NCI-H128 (cell line): ENCODE data around the gene CRYGD.
A peak's percentile ranks its signal among the peaks of the same experiment; 100 is the strongest.
"Not testable (repeated sequence)": the region's sequence is repeated elsewhere in the genome, so short reads cannot be mapped to it uniquely, and the experiment has no call there.

Experiments used
- DNase-seq: peaks from one replicate; lab custom pipeline; 2025; ENCODE audit not compliant: unreplicated experiment; lab: John Stamatoyannopoulos, UW

Gene CRYGD

DNA sequence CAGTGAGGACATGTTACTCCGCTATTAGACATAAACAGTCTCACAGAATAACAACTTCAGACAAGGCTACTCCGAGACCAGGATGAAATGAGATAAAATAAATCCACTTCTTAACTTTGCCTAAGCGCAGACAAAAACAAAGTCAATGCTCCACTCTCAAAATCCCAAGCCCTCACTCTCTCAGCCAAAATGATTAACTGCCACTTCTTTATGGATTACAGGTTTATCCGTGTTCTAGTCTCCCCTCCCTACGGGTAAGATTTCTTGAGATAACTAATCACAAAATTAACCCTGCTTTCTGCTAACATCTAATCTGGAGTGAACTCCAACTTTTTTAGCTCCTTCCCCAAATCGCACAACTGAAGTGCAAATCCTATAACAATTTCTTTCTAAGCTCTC lies 6.4 kb upstream of the CRYGD start:
- no peak for DNase-seq

DNA sequence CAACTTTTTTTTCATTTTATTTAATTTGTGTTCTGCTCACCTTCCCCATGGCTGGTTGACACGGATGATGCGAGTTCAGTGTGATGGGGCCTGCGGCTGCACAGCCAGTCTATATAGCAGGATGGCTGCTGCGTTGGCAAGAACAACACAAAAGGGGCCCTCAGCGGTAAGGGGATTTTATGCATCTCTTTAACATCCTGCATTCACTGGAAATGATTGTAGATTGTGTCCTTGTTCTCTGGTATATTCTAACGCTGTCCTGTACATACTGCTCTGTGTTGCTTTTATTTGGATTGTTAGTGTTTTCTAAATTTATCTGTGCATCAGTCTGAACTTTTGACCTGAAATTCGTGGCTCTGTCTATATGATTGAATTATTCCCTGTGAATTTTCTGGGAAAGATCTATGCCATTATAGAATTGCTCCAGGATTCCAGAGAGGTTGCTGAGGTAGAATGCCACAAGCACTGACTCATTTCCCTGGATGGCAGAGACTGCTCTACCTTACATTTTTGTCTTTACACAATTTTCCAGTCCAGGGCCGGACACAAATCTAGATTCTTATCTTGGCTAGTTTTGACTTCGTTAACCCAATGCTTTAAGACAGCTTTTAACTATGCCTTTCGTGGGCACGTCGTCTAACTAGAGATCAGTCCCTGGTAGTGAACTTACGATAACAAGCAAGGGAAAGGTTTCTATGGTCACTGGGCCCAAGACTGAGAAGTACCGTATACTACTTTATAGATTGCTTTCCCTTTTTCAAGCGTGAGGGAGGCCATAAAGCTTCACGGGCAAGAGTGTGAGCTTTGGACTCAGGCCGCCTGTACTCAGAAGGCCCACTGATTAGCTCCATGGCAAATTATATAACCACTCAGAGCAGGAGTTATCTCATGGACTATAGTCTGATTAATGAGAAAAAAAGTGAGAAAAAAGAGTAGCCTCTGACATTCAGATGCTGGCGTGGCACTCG lies 5.7 kb upstream of the CRYGD start, which contains the start of gene CRYGC:
Gene CRYGC, minus strand, starts transcription at position 85 of the 968 bp plus-strand sequence. Its CDS starts 36 bp downstream, at position 49.
- DNase-seq = no peak

DNA sequence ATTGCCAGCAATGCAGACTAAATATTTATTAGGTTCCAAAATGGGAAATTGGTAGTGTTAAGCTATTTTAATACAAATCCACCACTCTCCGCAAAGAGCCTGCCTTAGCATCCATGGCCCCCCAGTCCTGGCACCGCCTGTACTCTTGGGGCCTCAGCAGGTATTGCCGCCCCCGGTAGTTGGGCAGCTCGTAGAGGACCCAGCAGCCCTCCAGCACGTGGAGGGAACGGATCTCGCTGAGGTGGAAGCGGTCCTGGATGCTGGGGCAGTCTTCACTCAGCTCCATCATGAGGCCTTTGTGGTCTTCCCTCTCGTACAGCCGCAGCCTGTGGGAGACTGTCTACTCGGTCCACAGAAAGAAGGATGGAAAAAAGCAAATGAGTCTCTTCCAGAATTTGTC lies 3.8 kb upstream of the CRYGD start:
- no peak for DNase-seq

DNA sequence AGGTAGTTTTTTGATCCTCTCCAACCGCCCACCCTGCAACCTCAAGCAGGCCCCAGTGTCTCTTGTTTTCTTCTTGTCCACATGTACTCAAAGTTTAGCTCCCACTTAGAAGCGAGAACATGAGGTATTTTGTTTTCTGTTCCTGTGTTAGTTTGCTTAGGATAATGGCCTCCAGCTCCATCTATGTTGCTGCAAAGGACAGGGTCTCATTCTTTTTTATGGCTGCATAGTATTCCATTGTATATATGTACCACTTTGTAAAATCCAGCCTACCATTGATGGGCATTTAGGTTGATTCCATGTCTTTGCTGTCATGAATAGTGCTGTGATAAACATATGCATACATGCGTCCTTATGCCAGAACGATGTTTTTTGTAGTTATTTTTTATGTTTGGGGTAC lies 2.8 kb upstream of the CRYGD start:
- DNase-seq = no peak

DNA sequence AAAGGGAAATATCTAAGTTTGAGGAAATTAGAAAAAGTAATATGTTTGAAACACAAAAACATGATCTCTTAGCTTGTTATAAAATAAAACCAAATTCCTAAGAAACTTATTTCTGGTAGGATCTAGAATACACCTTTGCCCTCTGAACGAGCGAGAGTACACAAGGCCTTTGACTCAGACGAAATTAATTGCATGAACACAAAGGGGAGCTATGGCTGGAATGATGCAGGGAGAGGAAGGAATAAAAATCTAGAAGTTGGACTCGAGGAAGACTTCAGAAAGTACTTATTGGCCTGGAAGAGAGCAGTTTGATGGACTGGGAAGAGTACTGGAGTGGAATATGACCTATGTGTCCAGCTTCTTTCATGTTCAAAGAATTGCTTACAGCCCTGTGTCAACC lies 927 bp upstream of the CRYGD start:
- no peak for DNase-seq

DNA sequence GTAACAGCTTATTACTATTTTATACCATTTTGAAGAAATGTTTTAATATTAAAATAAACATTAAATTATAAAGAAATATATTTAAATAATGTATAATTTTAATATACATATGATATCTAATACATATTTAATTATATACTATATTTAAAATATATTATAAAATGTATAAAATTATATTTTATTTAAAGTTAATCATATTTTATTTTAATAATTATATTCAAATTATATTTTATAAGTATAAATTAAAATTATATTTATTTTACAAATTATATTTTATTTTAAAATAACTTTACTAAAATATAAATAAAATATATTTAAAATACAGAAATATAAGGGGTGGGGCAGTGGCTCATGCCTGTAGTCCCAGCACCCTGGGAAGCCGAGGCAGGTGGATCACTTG lies 2.1 kb downstream of the CRYGD start:
- DNase-seq = no peak

DNA sequence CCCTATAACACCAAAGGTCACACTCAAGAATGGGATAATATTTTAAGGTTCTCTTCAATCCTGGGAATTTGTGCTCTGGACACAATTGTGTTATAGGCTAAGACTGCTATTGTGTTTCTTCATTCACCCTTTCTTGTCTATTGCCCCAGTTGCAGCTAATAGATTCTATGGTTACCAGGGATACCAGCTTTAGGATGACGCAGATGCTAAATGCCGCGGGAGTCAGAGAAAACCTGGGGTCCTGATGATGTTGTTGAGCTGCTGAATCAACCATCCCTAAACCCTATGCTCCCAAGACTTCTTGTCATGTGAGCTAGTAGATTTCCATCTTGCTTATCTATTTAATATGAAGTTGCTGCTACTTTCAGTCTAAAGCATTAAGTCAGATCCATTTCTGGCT lies 5.4 kb downstream of the CRYGD start:
- DNase-seq = no peak

DNA sequence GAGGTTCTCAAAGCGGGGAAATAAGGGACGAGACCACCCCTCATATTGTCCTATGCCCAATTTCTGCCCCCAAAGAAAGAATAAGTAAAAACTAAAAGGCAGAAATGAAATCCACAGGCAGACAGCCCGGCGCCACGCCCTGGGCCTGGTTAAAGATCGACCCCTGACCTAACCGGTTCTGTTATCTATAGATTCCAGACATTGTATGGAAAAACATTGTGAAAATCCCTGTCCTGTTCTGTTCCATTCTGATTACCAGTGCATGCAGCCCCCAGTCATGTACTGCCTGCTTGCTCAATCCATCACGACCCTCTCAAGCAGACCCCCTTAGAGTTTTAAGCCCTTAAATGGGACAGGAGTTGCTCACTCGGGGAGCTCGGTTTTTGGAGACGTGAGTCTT lies 6.9 kb downstream of the CRYGD start:
- not testable (repeated sequence) for DNase-seq

DNA sequence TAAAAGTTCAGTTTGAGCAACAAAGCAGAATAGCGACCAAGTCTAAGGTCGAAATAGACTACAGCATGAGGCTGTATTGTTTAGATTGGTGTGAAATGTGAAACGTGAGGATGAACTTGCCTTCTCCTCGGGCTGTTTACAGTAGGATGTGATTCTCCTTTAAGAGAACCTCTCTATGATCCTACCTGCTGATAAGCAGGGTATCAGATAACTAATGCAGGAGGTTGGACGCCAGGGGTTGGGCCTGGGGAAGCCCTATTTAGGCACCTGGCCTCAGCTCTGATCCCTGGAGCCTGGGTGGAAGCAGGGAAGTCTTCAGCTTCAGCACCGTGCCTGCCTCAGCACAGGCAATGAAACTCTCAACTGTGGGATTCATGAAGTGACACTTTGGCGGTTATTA lies 11.4 kb downstream of the CRYGD start:
- DNase-seq = peak; percentile 54

DNA sequence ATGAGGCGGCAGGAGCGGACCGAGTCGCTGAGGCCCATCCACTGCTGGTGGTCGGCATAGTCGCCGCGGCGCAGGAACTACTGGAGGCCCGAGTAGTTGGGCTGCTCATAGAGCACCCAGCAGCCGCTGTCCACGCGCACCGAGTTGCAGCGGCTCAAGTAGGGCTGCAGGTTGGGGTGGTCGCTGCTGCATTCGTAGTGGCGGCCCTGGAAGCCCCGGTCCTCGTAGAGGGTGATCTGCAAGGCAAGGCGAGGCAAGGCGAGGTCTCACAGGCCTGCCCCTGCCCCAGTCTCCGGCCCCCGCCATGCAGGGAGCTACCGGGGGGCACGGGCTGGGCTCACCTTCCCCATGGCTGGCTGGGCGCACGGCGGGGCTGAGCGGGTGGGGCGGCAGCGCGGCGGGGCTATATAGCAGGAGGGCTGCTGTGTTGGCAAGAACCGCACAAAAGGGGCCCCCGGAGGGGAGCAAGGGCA lies 12.0 kb downstream of the CRYGD start:
- not testable (repeated sequence) for DNase-seq

DNA sequence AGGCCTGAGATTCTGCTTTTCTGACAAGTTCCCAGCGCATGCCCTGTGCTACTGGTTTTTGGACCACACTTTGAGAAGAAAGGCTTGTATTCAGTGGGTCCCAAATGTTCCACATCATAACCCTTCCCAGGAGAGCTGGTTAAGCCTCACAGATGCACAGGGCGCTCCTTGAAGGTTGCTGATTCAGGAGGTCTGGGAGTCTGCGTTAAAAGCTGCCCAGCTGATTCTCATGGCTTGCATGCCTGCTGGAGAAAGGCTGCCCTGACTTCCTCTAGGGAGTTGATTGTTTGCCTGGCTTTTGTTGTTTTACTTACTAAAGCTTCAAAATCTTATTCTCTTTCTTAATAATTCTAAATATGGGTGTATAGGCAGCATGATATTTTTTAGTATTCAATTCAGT lies 20.7 kb downstream of the CRYGD start:
- DNase-seq = no peak

DNA sequence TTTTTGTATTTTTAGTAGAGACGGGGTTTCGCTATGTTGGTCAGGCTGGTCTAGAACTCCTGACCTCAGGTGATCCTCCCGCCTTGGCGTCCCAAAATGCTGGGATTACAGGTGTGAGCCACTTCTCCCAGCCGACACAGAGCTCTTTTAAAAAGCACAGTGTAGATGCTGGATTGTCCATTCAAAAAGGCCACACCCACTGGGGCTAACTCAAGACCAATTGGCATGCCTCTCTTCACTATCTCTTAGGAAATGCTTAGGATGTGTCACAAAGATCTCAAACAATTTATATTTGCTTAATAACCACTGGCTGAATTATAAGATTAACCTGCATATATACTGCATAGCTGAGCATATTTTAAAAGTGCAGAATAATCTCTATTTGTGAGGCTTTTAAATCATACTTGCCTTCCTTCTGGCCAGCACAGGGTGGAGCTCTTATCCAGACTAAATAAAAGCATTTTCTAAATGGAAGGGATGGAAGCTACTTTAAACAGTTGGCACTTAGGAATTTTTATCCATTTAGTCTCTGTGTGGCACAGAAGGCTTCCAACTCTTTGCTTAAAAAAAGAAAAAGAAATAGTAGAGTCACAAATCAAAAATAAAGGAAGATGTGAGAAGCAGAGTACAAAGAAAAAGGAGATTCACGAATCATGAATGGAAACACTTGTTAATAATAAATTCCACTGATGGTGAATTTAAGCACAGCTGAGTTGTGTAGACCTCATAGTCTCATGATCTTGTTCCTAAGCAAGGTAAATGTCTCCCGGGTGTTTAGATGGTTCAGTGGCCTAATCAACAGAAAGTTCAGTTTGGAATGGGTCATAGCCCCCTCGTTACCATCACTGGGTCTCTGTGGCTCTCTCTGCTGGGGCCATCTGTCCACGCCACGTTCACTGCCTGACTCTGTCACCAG lies 22.4 kb downstream of the CRYGD start:
- DNase-seq = no peak

DNA sequence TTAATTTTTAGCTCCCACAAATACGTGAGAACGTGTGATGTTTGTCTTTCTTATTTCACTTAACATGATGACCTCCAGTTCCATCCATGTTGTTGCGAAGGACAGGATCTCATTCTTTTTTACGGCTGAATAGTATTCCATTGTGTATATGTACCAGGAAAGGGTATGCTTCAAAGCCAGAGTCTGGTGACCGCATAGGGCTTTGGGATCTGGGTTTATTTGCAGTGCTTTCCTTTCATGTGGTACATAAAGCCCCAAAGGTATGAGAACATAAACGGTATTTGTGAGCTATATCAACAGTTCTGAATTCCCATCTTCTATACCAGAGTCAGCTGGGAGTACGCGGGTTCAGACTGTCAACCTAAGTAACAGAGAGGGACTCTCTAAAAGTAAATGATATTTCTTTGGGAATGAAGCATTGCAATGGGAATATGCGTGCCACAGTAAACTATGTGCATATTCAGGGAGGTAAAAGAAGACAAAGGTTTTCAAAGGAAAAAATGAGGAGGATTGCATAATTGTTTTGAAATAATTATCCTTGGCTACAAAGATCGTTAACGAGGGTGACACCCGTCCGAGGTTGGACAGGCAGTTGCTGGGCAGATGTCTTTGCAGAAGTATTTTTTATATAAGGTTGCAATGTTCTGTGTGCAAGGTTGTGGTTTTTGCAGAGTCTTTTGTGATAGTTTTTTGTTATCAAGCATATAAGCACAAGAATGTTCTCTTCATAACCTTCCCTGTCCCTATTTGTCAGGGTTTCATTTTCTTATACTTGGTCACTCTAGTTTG lies 24.4 kb downstream of the CRYGD start:
- DNase-seq = no peak

DNA sequence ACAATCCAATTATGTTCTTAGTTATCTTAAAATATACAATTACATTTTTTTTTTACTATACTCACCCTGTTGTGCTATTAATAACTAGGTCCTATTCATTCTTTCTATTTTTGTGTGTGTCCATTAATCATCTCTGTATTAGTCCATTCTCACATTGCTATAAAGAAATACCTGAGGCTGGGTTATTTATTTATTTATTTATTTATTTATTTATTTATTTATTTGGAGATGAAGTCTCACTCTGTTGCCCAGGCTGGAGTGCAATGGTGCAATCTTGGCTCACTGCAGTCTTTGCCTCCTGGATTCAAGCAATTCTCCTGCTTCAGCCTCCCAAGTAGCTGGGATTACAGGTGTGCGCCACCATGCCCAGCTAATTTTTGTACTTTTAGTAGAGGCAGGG lies 25.6 kb downstream of the CRYGD start:
- not testable (repeated sequence) for DNase-seq

DNA sequence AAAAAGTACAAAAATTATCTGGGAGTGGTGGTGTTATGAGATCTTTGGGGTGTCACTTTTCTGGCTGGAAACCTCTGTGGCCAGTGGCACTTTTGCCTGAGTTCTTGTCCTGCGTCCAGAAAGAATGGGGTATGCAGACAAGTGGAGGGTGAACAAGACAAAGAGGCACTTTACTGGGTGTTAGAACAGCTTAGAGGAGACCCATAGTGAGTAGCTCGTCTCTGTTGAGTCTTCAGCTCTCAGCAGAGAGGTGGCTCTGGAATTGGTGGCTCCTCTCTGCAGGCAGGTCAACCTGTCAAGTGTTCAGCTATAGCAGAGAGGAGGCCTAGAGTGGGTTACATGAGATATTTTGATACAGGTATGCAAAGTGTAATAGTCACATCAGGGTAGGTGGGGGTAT lies 26.1 kb downstream of the CRYGD start:
- no peak for DNase-seq

DNA sequence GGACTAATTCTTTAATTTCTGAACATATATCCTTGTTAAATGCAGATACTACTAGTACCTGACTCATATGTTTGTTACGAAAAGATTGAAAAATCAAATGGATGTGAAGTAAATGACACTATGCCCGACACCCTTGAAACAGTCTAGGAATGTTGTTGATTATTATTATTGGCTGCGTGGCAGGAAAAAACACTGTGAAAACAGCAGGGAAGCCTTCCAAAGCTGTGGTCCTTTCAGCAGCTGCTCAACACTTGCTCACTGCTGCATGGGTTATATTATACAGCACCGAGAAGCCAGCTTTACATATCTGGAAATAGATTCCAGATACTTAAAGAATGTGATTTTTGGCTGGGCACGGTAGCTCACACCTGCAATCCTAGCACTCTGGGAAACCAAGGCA lies 26.5 kb downstream of the CRYGD start:
- no peak for DNase-seq

DNA sequence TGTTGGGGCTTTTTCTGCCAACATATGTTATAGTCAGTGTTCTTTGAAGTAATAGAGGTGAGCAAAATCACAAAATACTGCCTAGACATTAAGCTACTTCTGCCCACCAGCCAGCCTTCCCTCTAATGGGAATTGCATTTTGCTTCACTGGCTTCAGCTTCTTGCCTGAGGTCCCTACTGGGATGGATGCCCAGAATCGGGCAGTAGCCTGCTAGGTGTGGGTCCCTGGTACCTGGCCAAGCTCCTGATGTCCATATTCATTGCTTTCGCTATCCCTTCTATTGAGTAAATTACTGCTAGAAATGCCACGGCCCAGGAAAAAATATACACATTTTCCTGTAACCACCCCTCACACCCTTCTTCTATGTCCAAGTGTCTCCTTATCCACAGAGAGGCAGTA lies 27.0 kb downstream of the CRYGD start:
- no peak for DNase-seq

DNA sequence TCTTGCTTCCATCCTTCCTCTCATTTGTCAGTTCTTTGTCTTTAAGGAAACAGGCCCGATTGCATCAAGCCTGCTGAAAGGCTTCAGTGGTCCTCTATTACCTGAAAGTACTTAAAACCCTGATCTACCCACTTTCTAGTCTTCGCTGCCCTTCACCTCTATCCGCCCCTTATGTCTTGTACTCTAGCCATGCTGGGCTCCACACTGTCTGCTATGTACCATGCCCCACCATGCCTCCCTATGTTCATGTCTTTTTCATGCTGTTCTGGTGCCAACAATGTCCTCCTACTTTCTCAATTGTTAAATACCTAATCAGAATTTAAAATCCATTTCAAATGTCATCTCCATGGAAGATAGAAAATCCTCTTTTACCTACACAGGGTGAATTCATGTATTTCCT lies 28.2 kb downstream of the CRYGD start:
- no peak for DNase-seq

DNA sequence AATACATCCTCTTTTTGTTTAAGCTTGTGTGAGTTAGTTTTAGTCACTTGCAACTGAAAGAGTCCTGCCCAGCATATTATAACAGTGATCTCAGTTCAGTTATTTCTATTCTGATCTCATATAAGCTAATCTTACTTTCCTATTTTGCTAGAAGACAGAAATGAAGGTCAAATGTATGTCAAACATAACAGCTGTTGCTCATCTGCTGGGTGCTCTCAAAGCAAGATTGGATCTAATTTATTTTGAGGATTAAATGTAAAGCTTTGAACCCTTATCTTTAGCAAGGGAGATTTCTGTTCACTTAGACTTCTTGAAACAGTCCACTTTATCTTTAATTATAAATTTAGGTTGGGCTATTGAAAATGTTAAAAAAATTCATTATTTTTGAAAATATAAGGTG lies 31.2 kb downstream of the CRYGD start:
- DNase-seq = no peak

DNA sequence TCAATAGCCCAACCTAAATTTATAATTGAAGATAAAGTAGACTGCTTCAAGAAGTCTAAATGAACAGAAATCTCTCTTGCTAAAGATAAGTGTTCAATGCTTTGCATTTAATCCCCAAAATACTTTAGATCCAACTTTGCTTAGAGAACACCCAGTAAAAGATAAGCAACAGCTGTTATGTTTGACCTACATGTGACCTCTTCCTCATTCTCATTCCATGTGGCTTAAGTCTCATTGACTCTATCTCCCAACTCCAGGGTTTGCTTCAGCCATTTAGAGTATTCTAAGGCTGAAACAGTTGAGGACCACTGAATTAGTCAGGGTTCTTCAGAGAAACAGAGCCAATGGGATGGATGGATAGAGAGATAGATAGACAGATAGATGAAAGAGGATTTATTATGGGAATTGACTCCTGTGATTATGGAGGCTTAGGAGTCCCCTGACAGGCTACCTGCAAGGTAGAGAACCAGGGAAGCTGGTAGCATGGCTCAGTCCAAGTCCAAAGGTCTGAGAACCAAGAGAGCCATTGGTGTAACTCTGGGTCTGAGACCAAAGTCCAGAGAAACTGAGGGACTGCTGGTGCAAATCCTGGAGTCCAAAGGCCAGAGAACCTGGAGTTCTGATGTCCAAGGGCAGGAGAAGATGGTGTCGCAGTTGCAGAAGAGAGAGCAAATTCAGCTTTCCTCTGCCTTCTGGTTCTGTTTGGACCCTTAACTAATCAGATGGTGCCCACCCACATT lies 32.1 kb downstream of the CRYGD start:
- no peak for DNase-seq
